ENCODE measurements around the gene ENAH. TPM values are rescaled to one million over a fixed set of nuclear protein-coding genes. Genes with fewer than 3 reads are reported as not detected.

The ENAH gene
- total RNA-seq, 1 experiment from 2014 or later, result 420 TPM

GRCh38 chr1:225477296-225477911, 175.5 kb downstream of the ENAH start:
- POLR2A ChIA-PET, result interaction anchor here (0.7 to 2.1 kb wide), 9 partner anchors 13 to 370 kb away, joined by 3 to 8 read pairs (median 4); no protein-coding TSS in a partner anchor
- Mint-ChIP-seq H3K36me3 (ENCODE audit: insufficient read depth, unreplicated experiment) (no peaks in the 10 kb centered on the region), H3K27me3 (ENCODE audit: insufficient read depth, unreplicated experiment) (peaks cover 12% of the 10 kb centered on the region), H3K4me3 (ENCODE audit: unreplicated experiment) (no peak overlapping the region), H3K27ac (ENCODE audit: low read depth, unreplicated experiment) (no peak overlapping the region), H3K9me3 (ENCODE audit: unreplicated experiment) (no peaks in the 10 kb centered on the region), H3K4me1 (ENCODE audit: insufficient read depth, unreplicated experiment) (peaks cover 7% of the 10 kb centered on the region)
- intact Hi-C loops (cut with micrococcal nuclease), result no loop called here
- BruUV-seq (replicated peaks), result no TSS peak
- CTCF ChIA-PET, result interaction anchor here (0.5 to 27.3 kb wide), 19 partner anchors 7 to 648 kb away, joined by 3 to 712 read pairs (median 4); partner anchors contain the start of gene SRP9
- DNase-seq (ENCODE audit: unreplicated experiment), result no peak
- no peak for TF ChIP-seq CTCF (IDR thresholded peaks at IDR 0.05; ENCODE audit: unreplicated experiment)

GRCh38 chr1:225476538-225476988, 176.4 kb downstream of the ENAH start:
- BruUV-seq (replicated peaks), result no TSS peak
- no peak for DNase-seq (ENCODE audit: unreplicated experiment)
- no peak for TF ChIP-seq CTCF (IDR thresholded peaks at IDR 0.05; ENCODE audit: unreplicated experiment)
- Mint-ChIP-seq H3K36me3 (ENCODE audit: insufficient read depth, unreplicated experiment) (no peaks in the 10 kb centered on the region), H3K27me3 (ENCODE audit: insufficient read depth, unreplicated experiment) (peaks cover 3% of the 10 kb centered on the region), H3K9me3 (ENCODE audit: unreplicated experiment) (no peaks in the 10 kb centered on the region), H3K4me3 (ENCODE audit: unreplicated experiment) (no peak overlapping the region), H3K4me1 (ENCODE audit: insufficient read depth, unreplicated experiment) (peaks cover under 1% of the 10 kb centered on the region), H3K27ac (ENCODE audit: low read depth, unreplicated experiment) (no peak overlapping the region)
- POLR2A ChIA-PET, result interaction anchor here (0.7 to 1.4 kb wide), 3 partner anchors 19 to 173 kb away, joined by 3 to 4 read pairs (median 4); no protein-coding TSS in a partner anchor
- intact Hi-C loops (cut with micrococcal nuclease), result no loop called here
- CTCF ChIA-PET, result interaction anchor here (0.6 to 27.3 kb wide), 17 partner anchors 8 to 649 kb away, joined by 3 to 712 read pairs (median 7); partner anchors contain the start of gene SRP9

- intact Hi-C loops (cut with micrococcal nuclease), result no loop called here
- no peaks in the 10 kb centered on the region for H3K27me3 Mint-ChIP-seq (ENCODE audit: insufficient read depth, unreplicated experiment)
- no peak overlapping the region for H3K4me3 Mint-ChIP-seq (ENCODE audit: unreplicated experiment)
- H3K27ac Mint-ChIP-seq (ENCODE audit: low read depth, unreplicated experiment), result no peak overlapping the region
- CTCF ChIA-PET, result interaction anchor here (0.6 to 27.3 kb wide), 29 partner anchors 8 to 549 kb away, joined by 3 to 712 read pairs (median 8); partner anchors contain the start of gene SRP9
- H3K9me3 Mint-ChIP-seq (ENCODE audit: unreplicated experiment), result no peaks in the 10 kb centered on the region
- H3K4me1 Mint-ChIP-seq (ENCODE audit: insufficient read depth, unreplicated experiment), result no peaks in the 10 kb centered on the region
- BruUV-seq (replicated peaks), result no TSS peak
- H3K36me3 Mint-ChIP-seq (ENCODE audit: insufficient read depth, unreplicated experiment), result no peaks in the 10 kb centered on the region
- no peak for TF ChIP-seq CTCF (IDR thresholded peaks at IDR 0.05; ENCODE audit: unreplicated experiment)
- POLR2A ChIA-PET, result interaction anchor here (0.6 to 1.4 kb wide), 2 partner anchors 173 to 301 kb away, joined by 3 read pairs; no protein-coding TSS in a partner anchor
- DNase-seq (ENCODE audit: unreplicated experiment), result no peak
Observed at GRCh38 chr1:225476100-225476511, 176.8 kb downstream of the ENAH start.

Data from MCF 10A (cell line).